GM10847 (cell line): ENCODE measurements around the gene ERG28.

ENCODE experiments used
- POLR2A ChIP-seq: IDR thresholded peaks from 2 replicates; pipeline ENCODE4 v1.6.1; 2011; ENCODE audit not compliant: insufficient read length; ENCODE audit errors: extremely low read depth

ERG28 gene

DNA sequence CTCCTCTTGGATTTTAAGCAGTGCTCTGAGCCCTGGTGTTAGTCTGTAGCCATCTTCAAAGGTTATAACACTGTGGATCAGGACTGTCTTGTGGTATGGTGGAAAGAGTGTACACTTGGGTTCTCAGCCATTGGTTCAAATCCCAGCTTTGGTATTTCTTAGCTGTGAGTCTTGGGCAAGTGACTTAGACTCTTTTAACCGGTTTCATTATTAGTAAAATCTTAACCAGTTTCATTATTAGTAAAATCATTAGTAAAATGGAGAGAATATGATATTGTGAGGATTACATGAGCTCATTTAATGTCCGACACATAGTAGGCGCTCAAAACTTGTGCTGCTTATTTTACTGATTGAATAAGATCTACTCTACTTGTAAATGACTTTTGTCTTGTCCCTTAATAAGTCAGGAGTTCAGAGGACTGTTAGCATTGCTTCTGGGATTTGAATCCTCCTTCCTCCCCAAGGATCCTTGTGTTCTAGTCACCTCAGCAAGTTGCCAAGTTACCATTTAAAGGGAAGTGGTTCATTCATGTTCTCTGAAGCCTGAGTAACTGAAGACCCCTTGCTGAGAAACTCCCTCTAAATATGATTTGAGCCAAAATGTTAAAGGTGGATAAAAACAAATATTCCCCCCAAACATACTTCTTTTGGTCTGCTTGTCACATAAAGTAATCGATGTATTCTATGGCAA is 12.8 kb upstream of the ERG28 start:
- TF ChIP-seq POLR2A, result no peak

DNA sequence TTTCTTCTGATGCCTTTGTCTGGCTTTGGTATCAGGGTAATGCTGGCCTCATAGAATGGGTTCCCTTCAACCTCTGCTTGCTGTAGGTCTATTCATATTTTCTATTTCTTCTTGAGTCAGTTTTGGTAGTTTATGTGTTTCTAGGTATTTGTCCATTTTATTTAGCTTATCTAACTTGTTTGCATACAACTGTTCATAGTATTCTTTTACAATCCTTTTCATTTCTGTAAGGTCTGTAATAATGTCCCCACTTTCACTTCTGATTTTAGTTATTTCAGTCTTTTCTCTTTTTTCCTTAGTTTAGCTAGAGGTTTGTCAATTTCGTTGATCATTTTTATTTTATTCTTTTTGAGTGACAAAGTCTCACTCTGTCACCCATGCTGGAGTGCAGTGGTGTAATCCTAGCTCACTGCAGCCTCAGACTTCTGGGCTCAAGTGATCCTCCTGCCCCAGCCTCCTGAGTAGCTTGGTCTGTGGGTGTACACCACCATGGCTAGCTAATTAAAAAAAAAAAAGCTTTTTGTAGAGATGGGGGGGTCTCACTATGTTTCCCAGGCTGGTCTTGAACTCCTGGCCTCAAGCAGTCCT is 12.0 kb upstream of the ERG28 start:
- TF ChIP-seq POLR2A, result no peak

DNA sequence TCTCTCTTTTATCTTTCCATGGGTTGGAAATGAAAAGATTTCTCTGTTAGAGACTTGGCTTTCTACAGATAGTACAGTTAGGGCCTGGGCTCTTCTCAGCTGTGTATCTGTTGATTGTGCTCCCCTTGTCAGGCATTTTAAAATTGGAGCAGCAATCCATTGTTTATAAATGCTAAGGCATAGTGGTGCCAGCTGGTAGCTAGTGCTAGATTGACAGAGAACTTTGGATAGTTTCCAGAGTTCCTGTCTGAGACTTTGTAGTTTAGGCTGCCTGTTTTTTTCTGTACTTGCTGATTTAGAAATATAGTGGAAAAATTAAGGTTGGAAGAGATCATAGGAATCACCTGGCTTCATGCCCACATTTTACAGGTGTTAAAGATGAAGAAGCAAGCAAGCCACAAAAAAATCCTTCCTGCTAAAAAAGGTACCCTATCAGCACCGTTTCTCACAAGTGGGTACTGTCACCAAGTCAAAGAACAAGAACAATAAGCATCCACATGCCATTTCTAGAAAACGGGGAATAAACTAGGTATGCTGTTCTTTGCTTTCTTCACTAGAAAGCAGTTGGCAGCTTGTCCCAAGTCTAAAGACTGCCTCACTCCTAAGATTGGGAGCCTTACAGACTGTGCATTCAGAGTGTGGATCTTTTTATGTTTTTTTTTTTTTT is 6.6 kb upstream of the ERG28 start:
- TF ChIP-seq POLR2A, result no peak

DNA sequence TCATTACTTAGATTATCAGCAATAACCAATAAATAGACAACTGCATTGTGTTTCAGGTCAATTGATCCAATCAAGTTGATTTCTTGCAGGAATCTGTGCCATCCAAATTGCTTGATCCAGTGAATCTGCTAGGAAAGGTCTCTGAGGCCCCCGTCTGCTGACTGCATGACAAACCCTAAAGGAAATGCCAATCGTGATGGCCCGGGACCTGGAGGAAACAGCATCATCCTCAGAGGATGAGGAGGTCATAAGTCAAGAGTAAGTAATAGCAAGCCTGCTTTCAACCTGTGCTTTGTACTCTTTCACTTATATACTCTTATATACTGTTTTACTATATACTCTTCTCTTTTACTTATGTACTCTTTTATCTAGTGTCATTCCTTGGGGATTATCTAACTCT is 2.3 kb upstream of the ERG28 start:
- no peak for TF ChIP-seq POLR2A

DNA sequence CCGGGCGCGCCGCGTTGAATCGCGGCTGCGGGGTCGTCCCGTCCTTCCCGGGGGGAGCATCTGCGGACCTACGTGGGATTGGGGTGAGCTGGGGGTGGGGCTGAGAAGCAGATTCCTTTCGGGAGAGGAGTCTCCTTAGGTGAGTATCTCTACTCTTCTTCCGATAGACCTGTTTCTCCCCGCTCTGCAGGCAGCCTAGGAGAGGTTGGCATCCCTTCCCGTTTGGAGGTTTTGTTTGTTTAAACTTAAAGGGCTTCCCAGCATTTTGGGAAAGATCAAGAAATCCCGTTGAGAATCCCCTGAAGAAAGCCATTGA is 781 bp upstream of the ERG28 start:
- TF ChIP-seq POLR2A, result no peak

DNA sequence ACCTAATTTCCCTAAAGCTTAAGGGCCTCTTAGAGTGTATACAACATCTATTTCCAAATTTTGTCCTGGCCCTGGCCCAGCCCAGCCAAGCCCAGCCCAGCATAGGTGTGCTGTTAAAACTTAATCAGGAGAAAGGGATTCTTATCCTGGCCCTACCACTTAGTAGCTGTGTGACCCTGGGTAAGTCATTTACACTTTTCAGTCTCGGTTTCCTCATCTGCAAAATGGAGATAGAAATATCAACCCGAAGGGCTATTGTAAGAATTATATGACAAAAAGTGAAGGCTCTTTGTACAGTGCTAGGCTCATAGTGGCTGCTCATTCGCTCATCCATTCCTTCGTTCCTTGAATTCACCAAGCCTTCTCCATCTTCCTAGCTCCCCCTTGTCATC is 442 bp downstream of the ERG28 start:
- no peak for TF ChIP-seq POLR2A

DNA sequence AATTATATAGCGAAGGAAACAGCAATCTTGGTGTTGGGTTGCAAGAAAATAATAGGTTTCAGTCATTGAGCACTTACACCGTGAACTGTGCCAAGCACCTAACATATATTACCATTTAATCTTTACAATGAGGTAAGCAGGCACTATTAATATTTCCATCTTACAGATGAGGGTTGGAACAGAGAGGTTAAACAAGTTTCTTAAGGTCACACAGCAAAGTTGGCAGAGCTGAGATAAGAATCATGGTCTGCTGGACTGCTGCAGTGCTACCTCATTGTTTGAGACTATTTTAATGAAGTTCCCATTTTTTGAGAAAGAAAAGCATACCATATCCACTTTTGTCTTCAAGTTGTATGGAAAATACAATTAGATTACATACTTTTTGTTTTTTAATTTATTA is 1.7 kb downstream of the ERG28 start:
- no peak for TF ChIP-seq POLR2A

DNA sequence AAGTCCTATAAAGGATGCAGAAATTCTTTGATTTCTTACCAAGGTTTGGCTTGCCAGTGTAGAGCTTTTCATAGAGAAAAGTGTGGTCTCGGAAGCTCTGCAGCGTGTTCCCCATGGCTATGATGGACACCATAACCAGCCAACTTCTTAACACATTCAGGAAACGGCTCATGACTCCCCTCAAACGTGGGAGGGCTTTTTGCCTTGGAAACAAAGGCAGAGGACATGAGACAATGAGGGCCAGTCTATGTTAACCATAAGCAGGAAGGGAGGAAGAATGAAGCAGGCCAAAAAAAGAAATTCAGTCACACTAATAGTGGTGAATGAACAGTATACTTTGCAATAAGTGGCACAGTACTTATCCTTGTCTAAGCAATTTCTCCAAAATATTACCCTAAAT is 3.3 kb downstream of the ERG28 start:
- TF ChIP-seq POLR2A, result no peak

DNA sequence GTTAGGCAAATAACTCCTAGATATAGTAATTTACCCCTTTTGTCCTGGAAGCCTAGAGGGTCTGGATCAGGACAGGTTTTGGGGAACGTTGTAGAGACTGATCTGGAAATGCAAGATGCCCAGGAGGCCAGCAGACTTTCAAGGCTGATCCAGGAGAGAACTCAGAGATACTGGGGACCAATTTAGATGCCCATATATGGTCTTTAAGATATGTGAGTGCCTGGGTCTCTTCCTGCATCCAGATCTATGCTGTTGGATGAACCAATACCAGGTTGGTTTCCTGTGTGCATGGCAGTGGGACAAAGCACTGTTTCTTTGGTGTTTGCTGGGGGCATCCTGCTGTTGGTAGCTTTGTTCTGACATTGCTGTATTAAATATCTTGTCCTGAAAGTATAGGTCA is 5.4 kb downstream of the ERG28 start:
- TF ChIP-seq POLR2A, result no peak

DNA sequence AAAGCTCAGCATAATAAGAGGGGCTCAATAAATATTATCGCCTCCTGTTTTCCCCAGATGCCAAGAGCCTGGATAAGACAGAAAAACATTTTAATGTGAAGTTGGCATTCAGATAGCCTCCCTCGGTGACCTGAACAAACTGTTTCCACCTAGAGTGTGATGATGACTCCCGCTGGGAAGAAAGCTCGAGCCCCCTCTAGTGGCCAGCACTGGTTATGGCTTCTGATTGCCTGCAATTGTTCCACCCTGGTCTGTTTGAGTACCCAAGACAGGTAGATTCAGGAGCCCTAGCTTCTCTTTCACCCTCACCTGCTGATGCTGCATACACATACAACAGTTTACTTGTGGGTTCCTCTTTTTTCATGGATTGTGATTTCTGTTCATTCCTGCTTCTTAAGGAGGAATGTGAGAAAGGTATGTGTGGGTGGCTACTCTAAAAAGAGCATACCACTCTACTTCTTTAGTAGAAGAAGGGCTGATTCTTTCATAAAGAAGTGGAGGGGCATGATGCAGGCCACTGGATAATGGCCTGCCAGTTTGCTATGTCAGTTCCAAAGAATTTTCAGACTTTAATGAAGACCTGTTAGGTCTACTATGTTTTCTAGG is 6.4 kb downstream of the ERG28 start:
- no peak for TF ChIP-seq POLR2A

DNA sequence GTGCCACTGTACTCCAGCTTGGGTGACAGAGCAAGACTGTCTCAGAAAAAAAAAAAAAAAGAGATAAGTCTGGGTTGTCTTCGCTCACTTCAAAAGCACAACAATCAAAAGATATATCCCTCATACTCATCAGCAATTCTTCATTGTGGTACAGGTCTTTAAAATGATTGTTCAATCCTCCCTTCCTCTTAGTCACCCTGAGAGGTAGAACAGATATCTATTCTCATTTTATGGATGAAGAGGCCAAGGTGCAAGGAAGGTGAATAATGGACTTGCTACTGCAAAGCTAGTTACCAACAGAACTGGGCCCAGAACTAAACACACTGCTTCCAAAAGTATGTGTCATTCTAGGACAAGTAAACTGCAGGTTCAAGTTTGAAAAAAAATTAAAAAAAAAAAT is 7.1 kb downstream of the ERG28 start:
- no peak for TF ChIP-seq POLR2A

DNA sequence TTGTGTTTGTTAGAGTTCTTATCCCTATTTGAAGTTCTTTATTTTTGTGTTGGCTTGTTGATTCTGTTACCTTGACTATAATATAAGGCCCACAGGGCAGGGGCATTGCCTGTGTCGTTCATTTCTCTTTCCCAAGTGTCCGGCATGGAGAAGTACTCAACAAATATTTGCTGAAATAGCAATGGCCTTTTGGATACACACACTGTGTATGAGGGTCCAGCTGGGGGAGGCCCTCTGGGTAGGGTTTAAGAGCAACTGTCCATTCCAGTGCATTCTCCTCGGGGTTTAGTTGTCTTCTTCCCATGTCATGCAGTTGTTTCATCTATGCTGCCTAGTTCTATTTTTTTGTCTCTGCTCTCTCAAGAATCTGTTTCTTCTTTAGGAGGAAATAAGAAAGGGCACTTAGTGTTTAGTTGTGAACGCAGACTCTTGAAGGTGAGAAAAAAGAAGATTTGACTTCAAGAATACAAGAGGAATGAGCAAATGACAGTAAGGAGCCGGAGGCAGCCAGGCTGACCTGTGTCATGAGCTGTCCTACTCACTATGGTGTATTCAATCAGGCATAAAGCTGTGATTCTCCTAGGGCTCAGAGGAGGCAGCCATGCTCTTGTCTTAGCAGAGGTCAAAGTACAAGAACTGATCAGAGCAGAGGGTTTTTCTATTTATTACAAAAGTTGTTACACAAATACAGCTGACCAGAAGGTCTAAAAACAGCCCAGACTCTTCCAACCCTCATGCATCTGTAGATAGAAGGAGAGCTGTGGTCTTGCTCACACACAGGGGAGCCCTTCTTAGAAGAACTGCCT is 10.2 kb downstream of the ERG28 start:
- TF ChIP-seq POLR2A, result no peak

DNA sequence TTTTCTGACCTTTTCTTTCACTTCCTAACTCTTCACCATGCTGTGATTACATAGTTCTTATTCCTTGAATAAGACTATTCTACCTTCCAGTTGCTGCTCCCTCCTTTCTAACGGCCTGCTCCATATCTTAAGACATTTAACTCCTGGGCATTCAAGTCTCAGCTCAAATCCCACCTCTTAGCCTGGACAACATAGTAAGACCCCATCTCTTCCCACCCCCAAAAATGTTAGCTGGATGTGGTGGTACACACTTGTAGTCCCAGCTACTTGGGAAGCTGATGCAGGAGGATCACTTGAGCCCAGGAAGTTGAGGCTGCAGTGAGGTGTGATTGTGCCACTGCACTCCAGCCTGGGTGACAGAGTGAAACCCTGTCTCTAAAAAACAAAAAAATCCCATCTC is 10.9 kb downstream of the ERG28 start:
- no peak for TF ChIP-seq POLR2A

DNA sequence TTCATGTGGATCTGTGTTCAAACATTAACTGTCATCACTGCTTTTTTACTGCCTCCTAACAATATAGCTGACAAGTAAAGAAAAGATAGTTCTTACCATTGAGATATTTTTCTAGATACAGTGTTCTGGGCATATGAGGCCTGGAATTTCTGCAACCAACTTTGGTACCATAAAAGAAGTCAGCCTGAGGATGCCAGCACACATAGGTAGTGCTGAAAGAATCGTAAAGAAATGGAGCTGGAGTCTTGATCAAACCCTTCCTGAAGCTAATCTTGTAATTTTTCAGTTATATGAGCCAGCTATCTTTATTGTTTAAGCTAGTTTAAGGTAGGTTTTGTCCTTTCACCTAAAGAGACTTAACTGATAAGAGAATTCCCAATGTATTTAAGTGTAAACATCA is 11.3 kb downstream of the ERG28 start:
- TF ChIP-seq POLR2A, result no peak

DNA sequence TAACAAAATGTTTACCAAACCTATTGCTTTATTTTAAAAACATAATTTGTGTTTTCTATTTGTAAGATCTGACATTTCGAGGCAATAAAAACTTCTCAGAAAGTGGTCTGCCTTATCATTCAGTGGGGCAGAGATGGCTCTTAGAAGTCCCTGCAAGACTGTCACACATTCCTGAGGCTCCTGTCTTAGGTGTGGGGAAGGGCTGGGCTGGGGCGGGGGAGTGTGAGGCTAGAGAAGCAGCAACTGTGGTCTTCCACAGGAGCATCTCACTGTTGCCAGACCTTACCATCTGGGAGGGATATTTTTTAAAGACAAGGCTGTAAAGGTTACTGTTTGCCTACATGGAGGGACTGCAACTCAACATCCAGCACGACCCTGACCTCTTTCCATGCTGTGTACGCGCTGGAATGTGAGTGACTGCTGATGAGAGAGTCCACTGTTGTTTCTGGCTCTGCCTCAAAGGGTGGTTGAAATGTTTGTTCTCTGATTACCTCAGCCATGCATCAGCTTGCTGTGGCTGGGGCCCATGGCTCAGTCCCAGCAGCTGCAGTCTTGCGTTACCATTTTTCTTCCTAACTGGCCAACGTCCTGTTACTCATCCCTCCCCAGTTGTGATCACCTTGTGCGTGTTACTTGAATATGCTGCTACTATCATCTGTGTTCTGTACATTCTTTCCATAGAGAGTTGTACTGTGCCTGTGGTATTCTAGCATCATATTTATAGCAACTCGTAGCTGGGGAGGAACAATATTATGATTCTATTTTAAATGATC is 12.4 kb downstream of the ERG28 start:
- TF ChIP-seq POLR2A, result no peak

DNA sequence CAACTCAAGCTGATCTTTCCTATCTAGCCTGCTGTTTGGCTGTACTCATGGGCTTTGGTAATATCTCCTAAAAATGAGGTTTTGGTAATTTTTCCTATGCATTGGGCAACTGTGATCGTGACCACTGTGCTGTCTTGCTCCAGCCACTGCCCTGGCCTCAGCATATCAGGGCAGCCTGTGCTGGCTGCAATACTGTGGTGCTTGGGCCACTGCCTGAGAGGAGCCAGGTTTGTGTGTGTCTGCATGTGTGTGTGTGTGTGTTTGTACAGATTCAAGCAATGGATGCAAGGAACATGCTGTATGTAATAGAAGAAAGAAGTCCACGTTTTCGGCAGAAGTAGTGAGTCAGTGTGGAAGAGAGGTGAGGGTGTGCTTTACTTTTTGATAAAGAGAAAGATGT is 13.0 kb downstream of the ERG28 start:
- no peak for TF ChIP-seq POLR2A

DNA sequence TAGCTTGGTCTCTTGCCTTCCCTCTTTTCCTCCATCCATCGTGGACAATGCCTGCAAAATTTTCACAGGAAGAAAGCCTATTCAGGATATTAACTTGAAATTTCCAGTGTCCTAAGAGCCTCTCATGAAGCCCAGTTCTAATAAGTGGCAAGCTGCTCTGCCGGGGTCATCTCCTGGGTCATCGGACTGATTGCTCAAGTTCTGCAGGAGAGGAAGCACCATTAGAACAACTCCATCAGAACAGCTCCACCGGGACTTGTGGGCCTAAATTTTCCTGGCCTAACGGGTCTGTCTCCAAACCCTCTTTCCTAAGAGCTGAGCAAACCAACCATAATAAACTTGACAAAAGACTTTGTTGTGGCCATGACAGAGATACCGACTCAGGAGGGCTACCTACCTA is 13.9 kb downstream of the ERG28 start:
- TF ChIP-seq POLR2A, result no peak
